ENCODE data around the gene APOB. TPM values are rescaled to one million over a fixed set of nuclear protein-coding genes. Genes with fewer than 3 reads are reported as not detected.
A peak's percentile ranks its signal among the peaks of the same experiment; 100 is the strongest.

The APOB gene
- total and polyA plus RNA-seq, 2 of the 13 experiments (the other 11 are each of a cell fraction or from before 2014, with no cell fraction given): 1,569 to 2,515 TPM

- 0 out of 2 replicates have a peak, but pooled peaks have one; percentile 11 for TF ChIP-seq REL (CRISPR knock-in tag; conservative IDR thresholded peaks at IDR 0.05)
- TF ChIP-seq PHB2 (IDR thresholded peaks at IDR 0.05; ENCODE audit: partially characterized antibody): no peak
- no peak for TF ChIP-seq ARNTL (CRISPR knock-in tag; IDR thresholded peaks at IDR 0.05)
- no peak for TF ChIP-seq CEBPZ (IDR thresholded peaks at IDR 0.05; ENCODE audit: low read length)
- no peak for TF ChIP-seq KLF13 (CRISPR knock-in tag; IDR thresholded peaks at IDR 0.05)
- TF ChIP-seq KDM2A (CRISPR knock-in tag; IDR thresholded peaks at IDR 0.05; ENCODE audit: borderline replicate concordance, low read depth): 0 out of 2 replicates have a peak, but pooled peaks have one; percentile 19
- peak; percentile 1 for TF ChIP-seq ZNF124 (CRISPR knock-in tag; IDR thresholded peaks at IDR 0.05)
- no peak for TF ChIP-seq MXI1 (IDR thresholded peaks at IDR 0.05; ENCODE audit: borderline replicate concordance, low read depth, low read length)
- no peak for TF ChIP-seq ZNF10 (CRISPR knock-in tag; IDR thresholded peaks at IDR 0.05; ENCODE audit: borderline replicate concordance, low read depth)
Measured at GRCh38 chr2:21005700-21006422, 38.0 kb downstream of the APOB start (continued).

Measured in HepG2 (cell line).